GM21786 (cell line): ENCODE data around the gene MFSD1.

ENCODE experiments used
- ATAC-seq: cut with Tn5 transposase; IDR thresholded peaks from one replicate; pipeline ENCODE4 v1.9.1; 2021; ENCODE audit not compliant: unreplicated experiment

MFSD1 gene

DNA sequence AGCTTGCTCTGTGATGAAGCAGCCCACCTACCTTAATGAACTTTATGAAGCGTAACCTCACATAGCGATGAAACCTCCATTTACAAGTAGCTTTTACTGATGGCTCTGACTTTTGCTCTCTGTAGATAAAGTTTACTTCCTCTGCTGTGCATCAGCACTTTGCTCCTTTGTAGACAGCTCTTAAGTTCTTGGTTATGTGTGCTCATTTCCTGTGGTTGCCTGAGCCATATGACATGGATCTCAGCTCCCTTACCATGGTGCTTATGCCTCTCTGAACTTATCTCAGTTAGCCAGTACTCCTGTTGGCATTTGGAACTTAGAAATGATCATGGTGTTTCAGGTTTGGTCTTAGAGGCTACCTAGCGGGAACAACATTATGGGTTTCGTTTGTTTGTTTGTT, 7.8 kb downstream of the MFSD1 start:
- ATAC-seq: no peak

DNA sequence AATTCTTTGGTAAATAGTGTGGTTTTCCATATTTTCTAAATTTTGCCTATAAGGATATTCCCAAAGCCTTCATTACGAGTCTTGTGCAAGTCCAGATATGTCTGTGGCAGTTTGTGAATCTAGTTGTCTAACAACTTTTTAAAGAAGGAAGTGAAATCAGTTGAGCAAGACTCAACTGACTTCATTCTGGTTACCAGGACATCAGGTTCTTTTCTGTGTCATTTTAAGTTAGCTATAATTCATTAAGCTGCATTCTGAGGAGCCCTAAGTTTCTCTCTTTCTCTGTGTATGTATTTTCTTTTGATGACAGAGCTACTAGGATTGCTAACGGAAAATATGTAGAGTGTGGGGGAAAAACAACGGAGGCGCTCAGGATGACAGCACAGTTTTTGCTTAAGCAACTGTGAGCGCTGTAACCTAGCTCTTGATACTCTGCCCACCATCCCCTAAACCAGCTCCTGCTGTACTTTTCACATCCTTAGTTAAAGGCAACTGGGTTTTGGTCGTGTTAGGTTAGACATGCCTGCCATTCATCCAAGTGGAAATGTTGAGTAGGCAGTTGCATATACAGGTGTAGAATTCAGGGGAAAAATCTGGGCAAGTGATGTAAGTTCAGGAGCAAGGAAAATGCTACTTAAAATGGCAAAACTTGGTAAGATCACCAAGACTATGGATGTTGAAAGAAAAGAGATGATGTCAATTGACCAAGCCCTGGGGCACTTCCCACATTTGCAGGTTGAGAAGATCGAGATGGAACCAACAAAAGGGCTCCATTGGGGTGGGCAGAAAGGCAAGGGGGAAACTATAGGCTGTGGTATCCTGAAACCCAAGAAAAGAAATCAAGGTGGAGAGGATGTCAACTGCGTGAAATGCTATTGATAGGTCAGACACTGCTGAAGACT, 9.2 kb downstream of the MFSD1 start:
- ATAC-seq: no peak

DNA sequence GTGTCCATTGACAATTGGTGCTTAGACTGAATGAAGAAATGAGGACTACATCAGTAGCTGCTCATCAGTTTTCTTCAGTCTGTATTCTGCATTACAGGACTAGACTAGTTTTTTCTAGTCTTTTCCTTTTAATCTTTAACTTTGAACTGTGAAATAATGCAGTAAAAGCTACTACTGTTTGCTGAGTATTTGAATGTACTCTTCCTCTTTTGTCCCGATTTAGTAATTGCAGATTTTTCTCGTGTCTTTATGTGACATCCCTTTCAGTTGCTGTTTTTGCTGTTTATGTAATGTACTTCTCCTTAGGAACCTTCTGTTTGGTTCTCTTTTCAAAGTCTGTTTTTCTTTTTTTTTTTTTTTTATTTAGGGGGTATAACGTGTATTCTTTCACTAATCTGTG, 17.4 kb downstream of the MFSD1 start:
- ATAC-seq: no peak

DNA sequence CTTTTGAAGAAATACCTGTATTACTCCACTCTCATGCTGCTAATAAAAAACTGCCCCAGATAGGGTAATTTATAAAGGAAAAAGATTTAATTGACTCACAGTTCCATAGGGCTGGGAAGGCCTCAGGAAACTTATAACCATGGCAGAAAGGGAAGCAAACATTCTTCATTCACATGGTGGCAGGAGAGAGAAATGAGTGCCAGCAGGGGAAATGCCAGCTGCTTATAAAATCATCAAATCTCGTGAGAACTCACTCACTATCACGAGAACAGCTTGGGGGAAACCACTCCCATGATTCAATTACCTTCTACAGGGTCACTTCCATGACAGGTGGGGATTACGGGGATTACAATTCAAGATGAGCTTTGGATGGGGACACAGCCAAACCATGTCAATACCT, 18.7 kb downstream of the MFSD1 start:
- ATAC-seq: no peak

DNA sequence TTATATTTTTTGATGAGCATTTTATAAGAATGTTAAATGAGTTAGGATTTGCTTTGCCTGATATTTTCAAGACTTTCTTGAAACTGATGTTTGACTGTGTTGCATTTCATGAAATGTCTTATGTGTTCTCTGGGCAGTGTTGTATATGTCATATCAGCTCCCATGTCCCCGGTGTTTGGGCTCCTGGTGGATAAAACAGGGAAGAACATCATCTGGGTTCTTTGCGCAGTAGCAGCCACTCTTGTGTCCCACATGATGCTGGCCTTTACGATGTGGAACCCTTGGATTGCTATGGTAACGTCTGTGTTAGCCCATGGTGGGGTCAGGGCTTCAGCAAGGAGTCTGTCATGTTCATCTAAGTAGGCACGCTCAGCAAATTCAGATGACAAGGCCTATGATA, 20.0 kb downstream of the MFSD1 start:
- no peak for ATAC-seq

DNA sequence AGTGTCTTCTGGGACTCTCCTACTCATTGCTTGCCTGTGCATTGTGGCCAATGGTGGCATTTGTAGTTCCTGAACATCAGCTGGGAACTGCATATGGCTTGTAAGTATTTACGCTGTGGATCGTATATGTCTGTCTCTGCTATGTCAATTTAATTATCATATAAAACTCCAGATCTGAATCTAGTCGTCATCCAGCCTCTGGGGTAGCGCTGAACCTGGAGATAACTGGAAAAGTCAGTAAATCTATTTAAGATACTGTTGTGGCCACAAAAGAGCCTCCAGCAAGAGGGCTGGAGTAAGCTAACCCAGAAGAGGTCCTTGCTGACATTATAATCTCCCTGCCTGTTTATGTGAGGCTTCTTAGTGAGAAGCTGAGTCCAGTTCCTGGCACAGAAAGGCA, 21.6 kb downstream of the MFSD1 start:
- no peak for ATAC-seq

DNA sequence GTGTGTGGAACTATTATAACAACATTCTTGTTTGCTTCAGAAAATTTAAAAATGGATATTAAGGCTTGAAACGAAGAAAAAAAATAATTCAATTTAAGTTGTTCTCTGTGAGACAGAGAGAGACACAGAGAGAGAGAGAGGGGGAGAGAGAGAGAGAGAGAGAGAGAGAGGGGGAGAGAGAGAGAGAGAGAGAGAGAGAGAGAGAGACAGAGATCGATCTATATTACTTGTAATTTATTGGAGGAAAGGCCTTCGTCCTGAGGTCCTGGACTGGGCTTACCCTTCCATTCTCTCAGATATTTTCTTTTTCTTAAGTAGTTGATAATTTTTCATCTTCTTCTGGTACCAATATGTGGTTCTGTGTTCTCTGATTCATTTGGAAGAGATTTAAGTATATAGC, 25.9 kb downstream of the MFSD1 start:
- ATAC-seq: no peak

DNA sequence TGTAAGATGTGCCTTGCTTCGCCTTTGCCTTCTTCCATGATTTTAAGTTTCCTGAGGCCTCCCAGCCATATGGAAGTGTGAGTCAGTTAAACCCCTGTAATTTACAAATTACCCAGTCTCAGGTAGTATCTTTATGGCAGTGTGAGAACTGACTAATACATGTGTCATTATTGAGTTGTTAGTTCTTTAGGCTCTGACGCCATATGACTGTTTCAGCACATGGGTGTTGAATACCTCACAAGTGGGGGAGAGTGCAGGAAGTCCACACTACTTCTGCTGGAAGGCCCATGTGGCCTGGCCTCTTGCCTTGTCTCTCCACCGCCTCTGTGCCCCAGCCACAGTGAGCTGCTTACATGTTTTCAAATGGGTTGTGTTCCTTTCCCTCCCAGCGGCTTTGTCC, 28.5 kb downstream of the MFSD1 start:
- ATAC-seq: no peak

DNA sequence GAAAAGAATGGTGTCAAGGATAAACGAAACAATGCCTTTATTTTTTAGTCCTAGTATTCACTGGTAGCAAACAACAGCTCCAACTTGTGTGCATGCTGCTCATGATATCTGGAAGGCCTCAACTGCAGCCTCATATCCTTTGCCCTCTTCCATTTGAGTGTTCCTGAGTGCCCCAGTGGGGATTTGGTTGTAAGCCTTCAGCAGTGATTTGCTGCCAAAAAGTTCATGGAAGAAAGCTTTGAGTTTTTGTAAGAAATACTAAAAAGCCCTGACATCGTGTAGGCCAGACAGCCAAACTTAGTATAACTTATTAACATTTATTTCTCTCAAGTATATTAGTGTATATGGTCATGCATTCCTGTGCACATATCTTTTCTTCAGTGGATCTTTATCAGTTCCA, 30.0 kb downstream of the MFSD1 start:
- no peak for ATAC-seq

DNA sequence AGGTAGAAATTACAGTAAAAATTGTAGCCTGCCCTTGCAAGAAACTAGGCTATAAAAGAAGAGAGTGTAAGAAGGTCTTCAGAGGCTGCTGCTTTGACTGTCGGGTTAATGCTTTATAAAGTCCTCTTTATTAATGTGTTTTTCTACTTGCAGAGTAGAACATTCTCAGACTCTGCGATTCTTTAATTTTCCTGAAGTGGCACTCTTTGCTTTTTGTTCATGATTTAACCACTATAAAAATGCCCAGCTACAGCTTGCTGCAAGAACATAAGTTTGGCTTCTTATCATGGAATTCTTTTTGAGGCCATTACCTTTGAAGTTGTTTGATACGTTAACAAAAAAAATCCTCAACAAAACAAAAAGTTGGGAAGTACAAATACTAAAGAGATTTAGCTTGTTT, 33.8 kb downstream of the MFSD1 start:
- ATAC-seq: no peak

DNA sequence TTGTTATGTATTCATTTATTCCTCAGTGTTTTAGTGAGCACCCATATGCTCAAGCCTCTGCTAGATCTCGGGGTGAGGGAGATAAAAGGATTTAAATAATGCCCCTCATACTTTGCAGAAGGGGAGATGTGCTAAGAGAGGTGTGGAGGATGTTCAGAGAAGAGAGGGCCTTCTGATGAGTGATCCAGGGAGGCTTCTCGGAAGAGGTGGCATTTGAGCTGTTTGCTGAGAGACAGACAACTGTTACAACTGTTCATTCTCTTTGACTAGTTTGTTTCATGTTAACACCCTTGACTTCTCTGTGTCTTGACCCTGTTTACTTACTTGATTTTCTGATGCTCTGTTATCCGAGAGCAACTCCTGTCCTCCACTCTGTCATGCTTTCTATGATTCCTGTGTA, 34.5 kb downstream of the MFSD1 start:
- ATAC-seq: no peak

DNA sequence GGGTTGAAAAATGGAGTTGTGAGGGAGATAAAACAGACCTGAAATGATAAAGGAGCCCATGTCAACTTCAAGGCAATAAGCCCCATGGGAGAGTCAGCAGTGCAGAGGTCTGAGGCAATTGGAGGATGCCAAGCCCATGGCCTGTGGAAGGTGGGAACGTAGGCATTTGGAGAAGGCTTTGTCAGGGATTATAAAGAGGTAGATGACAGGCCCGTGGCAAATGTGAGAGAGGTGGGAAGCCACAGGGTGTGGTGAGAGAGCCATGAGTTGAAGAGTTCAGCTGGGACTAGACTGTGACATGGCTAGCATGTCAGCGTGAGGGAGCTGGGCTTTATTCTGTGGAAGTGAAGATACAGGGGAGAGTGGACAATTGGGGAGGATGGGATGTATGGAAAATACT, 35.4 kb downstream of the MFSD1 start:
- ATAC-seq: no peak

DNA sequence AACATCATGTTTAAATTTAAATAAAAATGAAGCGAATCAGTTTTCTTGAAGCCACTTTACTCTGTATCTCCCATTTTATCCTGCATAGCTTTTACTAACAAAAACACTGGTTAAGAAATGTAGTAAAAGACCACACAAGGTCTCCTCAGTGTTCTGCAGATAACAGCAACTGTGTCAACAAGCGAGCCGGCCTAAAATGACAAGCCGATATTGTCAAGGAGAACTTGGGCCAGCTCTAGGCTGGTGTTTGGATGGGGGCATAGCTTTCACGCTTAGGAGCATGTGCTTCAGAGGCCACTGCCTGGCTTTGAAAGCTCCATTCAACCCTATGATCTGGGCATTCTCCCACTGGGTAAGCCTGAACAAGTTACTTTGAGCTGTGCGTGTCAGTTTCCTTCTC, 38.1 kb downstream of the MFSD1 start:
- ATAC-seq: no peak

DNA sequence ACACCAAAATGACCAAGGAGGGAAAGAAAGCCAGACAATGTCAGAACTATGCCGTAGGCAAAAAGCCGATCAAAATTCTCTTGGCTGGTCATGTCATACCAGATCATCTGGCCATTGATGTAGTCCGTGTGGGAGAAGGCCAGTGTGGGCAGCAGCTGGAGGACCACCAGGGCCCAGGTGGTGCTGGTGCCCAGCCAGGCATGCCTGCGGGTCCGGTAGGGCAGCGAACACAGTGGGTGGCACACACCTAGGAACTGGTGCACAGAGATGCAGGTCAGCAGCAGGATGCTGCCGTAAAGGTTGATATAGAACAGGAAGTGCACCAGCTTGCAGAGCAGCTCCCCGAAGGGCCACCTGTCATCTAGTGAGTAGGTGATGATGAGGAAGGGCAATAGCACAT, 39.5 kb downstream of the MFSD1 start:
- no peak for ATAC-seq

DNA sequence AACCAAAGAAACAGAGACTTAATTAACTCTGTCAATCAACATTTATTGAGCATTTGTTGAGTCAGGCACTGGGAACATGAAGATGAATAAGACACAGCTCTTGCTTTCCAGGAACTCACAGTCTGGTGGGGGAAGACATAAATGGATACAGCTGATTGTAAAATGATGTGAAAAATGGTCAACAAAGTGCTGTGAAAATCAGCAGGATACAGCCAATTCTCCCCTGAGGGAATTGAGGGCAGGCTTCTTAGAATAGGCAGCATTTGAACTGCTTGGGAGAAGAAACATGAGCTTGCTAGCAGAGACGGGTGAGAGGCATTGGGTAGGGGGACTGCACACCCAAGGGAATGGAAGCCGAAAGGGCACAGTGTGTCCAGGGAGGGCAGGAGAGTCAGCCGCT, 41.1 kb downstream of the MFSD1 start:
- ATAC-seq: no peak

DNA sequence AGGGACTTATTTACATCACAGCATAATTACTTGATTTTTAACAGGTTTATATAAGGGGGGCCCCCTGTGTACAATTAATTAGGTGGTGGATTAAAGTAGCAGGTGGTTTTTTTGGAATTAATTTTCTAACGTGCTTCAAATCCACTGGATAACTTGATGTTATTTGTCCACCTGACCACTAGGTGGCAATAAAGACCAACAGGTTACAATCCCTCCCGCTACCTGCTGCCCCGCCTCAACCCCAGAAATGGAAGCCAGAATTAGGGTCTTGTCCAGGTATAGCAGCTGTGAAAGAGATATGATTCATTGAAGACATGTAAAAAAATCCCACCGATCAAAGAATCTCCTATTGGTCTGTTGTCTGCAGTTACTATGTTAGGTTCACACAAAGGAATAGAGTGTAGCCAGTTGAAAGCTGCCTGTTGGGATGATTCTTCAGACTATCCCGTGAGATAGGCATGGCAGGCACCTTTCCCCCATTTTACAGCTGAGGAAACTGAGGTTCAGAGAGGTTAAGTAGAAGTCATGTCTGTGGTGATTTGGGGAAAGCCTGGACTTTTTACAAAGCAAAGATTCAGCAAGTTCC, 44.0 kb downstream of the MFSD1 start:
- ATAC-seq: peak; percentile 42

DNA sequence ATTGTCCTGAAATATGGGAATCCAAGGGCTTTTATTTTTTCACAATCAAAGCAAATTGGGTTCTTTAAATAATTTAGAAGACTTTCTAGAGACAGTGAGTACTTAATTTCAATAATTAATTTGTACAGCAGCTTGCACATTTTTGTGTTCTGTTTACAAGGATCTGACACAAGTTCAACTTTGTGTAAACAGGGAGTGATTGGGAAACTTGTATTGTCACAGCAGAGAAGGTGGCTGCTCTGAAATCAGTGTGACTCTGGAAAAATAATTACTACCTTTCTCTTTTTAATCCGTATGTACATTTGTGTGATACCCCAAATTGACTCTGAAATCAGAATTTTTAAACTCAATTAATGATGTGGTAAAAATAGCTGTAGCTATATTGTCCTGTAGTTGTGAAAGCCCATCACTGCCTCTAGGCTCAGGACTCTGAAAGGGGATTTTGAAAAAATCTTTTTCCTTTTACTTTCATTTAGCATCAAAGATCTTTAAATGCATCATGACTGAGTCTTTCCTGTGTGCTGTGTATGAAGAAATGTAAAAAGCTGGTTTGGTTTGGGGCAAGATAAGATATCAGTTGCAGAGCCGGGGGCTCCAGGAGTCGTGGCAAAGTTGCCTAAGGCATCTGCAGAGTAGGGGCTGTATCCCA, 45.1 kb downstream of the MFSD1 start:
- peak; percentile 92 for ATAC-seq

DNA sequence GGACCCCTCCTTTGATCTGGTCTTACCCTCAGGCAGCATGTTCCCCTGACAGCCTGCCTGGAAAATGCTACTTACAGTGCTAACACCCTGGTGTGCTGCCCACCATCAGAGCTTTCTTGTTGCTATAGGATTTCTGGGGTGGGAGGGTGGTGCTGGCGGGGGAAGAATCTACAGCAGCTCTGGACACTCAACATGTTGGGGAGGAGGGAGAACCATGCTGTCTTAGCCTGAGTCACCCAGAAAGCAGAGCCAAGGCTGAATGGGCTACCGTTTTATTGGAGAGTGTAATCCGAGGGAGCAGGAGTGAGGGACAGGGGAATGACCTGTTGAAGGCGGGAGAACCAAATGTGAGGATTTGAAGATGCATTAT, 45.6 kb downstream of the MFSD1 start:
- ATAC-seq: peak; percentile 21

DNA sequence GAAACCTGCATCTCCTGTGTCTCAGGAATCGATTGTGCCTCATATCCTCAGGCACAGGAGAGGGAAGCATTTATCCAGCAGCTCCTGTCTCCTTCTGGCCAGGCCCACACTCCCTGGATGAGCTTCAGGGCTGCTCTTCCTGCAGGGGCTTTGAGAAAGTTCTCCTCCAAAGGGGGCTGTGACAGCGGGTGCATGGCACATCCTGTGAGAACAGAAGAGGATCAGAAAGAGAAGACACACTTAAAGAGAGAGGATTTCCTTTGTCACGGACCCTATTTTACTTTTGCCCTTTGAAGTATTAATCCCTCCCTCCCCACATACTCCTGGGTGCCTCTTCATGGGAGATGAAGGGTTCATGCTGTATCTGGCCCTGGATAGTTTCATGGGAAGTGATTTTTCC, 46.0 kb downstream of the MFSD1 start:
- no peak for ATAC-seq

DNA sequence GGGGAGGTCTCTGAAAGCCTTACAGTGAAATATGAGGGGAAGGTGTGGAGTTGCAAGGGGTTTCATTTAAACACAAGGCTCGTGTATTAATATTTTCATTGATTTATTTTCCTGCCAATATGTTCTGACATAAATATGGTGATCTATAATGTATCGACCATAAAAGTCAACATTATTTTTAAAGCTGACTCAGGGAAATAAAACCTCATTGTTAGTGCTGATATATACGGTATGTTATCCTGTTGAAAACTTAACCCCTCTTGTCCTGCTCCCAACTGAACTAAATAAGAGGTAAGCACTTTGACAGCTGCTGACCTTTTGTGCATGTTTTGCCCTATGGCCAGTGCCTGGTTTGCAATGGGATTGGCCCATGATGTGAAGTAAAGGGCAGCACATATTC, 47.9 kb downstream of the MFSD1 start:
- ATAC-seq: no peak

DNA sequence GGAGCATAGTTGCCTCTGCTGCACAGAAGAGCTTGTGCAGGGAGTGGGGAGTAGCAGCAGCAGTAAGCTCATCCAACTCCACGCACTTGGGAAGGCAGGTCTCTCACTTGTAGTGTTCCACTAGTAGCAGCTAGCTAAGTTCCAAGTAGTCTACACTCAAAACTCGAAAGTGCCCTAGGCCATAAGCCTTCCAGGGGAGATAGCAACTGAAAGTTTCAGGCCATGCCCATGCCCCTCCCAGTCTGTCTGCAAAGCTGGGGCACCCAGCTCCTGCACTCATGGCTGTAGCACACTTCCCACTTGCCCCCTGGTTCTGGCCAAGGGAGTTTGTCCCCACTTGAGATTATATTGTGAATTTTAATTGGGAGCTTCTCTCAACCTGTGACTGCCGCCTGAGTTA, 57.5 kb downstream of the MFSD1 start:
- ATAC-seq: no peak

DNA sequence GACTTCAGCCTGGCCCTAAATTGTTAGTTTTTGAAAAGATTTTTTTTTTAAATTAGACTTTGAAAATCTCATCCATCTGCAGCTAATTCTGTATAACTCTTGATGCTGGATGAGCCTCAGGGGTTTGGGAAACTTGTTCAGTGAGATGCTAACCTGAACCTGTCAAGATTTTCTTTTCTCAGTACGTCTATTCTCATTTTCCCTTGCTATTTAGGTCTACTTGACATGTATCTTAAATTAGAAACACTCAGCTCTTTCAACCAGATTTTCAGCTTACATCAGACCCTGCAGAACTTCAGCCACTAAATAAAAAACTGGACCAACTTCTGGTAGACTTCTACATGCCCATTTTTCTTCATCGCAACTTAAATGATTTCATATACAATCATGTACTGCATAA, 61.4 kb downstream of the MFSD1 start:
- no peak for ATAC-seq
